Fibroblast of the conjunctiva (primary cell): ENCODE results near the gene F3.

Source experiments
- DNase-seq: peaks from one replicate; pipeline ENCODE4 v3.0.0-alpha.2; 2010; ENCODE audit warnings: low read depth

The F3 gene

GRCh38 chr1:94552071-94552586, 10.6 kb upstream of the F3 start:
- DNase-seq, result no peak

- DNase-seq, result no peak
Measured at GRCh38 chr1:94551449-94551848, 9.9 kb upstream of the F3 start.

- DNase-seq, result peak; percentile 39
Measured at GRCh38 chr1:94550800-94551241, 9.3 kb upstream of the F3 start.

- DNase-seq, result no peak
Measured at GRCh38 chr1:94550396-94550795, 8.8 kb upstream of the F3 start.

- no peak for DNase-seq
Measured at GRCh38 chr1:94549706-94550105, 8.1 kb upstream of the F3 start.

- peak; percentile 83 for DNase-seq
Measured at GRCh38 chr1:94544706-94545490, 3.3 kb upstream of the F3 start.

GRCh38 chr1:94543893-94544635, 2.5 kb upstream of the F3 start:
- no peak for DNase-seq

GRCh38 chr1:94543001-94543400, 1.4 kb upstream of the F3 start:
- DNase-seq, result no peak

GRCh38 chr1:94542088-94542870, 720 bp upstream of the F3 start:
- DNase-seq, result no peak

- DNase-seq, result no peak
Measured at GRCh38 chr1:94540440-94541245, 916 bp downstream of the F3 start.

- peak; percentile 31 for DNase-seq
Measured at GRCh38 chr1:94539496-94539895, 2.1 kb downstream of the F3 start.

- no peak for DNase-seq
Measured at GRCh38 chr1:94538243-94538827, 3.2 kb downstream of the F3 start.

- no peak for DNase-seq
Measured at GRCh38 chr1:94537254-94537653, 4.3 kb downstream of the F3 start.

GRCh38 chr1:94535879-94536278, 5.7 kb downstream of the F3 start:
- no peak for DNase-seq

- no peak for DNase-seq
Measured at GRCh38 chr1:94535095-94535494, 6.5 kb downstream of the F3 start.

GRCh38 chr1:94532077-94532476, 9.5 kb downstream of the F3 start:
- no peak for DNase-seq

GRCh38 chr1:94531664-94532063, 9.9 kb downstream of the F3 start:
- no peak for DNase-seq

GRCh38 chr1:94530373-94530878, 11.1 kb downstream of the F3 start:
- DNase-seq, result no peak

GRCh38 chr1:94529416-94529815, 12.1 kb downstream of the F3 start:
- DNase-seq, result no peak

GRCh38 chr1:94528826-94529225, 12.7 kb downstream of the F3 start:
- no peak for DNase-seq

- no peak for DNase-seq
Measured at GRCh38 chr1:94528299-94528698, 13.3 kb downstream of the F3 start.
